LNCAP (cell line): ENCODE data around the gene PRRC2A.

ENCODE experiments used
- TF ChIP-seq, protein P1 (sequence below): fragments of 450-650 bp; IDR thresholded peaks from 2 replicates; pipeline ENCODE4 v1.5.1; 2017; ENCODE audit warnings: mild to moderate bottlenecking

The PRRC2A gene

GRCh38 chr6:31632279-31632946 is 11.9 kb downstream of the PRRC2A start:
- TF ChIP-seq, protein P1, sequence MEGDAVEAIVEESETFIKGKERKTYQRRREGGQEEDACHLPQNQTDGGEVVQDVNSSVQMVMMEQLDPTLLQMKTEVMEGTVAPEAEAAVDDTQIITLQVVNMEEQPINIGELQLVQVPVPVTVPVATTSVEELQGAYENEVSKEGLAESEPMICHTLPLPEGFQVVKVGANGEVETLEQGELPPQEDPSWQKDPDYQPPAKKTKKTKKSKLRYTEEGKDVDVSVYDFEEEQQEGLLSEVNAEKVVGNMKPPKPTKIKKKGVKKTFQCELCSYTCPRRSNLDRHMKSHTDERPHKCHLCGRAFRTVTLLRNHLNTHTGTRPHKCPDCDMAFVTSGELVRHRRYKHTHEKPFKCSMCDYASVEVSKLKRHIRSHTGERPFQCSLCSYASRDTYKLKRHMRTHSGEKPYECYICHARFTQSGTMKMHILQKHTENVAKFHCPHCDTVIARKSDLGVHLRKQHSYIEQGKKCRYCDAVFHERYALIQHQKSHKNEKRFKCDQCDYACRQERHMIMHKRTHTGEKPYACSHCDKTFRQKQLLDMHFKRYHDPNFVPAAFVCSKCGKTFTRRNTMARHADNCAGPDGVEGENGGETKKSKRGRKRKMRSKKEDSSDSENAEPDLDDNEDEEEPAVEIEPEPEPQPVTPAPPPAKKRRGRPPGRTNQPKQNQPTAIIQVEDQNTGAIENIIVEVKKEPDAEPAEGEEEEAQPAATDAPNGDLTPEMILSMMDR: no peak

DNA sequence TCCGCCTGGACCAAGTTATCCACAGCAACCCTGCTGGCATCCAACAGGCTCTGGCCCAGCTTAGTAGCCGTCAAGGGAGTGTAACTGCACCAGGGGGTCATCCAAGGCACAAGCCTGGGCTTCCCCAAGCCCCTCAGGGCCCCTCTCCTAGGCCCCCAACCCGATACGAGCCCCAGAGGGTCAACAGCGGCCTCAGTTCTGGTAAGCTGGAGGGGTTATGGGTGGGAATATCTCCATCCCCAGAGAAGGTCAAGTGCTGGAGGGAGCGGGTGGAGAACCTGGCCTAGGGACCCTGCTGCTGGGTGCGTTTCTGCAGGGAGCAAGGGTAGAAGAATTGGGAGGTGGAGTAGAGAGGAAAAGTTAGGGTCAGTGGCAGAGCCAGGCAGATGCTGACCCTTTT is 12.9 kb downstream of the PRRC2A start:
- TF ChIP-seq, protein P1: no peak

- TF ChIP-seq, protein P1: no peak
Measured at GRCh38 chr6:31634131-31634530, 13.6 kb downstream of the PRRC2A start.

- TF ChIP-seq, protein P1: no peak
Measured at GRCh38 chr6:31634969-31635575, 14.6 kb downstream of the PRRC2A start.

DNA sequence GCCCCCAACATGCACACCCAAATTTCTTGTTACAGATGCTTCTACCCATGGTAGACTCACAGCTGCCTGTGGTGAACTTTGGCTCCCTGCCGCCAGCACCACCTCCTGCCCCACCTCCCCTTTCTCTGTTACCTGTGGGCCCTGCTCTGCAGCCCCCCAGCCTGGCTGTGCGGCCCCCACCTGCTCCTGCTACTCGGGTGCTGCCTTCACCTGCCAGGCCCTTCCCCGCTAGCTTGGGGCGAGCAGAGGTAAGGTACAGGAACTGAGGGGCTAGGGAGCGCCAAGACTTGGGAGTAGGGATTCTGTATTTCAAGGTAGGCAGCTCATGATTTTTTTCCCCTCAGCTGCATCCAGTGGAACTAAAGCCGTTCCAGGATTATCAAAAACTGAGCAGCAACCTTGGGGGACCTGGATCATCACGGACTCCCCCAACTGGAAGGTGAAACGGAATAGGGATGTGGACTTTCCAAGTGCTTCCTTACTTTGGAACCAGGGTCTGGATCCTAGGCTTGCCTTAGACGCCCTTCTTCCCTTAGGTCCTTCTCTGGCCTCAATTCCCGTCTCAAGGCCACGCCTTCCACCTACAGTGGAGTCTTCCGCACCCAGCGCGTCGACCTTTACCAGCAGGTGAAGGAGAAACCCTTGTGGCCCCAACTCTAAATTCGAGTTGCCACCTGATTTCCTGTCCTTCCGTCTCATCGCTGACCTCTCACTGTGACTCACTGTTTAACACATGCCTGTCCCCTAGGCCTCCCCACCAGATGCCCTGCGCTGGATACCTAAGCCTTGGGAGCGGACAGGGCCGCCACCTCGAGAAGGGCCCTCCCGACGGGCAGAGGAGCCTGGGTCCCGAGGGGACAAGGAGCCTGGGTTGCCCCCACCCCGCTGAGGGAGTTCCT is 16.4 kb downstream of the PRRC2A start:
- TF ChIP-seq, protein P1: no peak

DNA sequence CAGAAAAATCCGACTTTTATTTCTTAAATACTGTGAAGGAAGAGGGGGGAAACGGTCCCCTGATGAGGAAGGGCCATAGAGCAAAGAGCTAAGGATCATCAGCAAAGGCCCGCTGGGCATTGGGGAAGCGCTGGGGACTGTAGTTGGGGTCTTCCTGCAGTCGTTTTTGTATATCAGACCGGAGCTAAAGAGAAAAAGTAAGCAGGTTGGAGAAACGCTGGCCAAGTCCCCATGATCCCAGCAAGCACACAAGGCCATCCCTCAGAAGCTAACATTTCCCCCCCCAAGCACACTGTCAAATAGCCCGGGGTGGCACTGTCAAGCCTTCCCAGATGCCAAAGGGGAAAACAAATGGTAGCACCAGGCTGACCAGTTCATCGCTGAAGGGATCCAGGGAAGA is 18.5 kb downstream of the PRRC2A start:
- TF ChIP-seq, protein P1: no peak

DNA sequence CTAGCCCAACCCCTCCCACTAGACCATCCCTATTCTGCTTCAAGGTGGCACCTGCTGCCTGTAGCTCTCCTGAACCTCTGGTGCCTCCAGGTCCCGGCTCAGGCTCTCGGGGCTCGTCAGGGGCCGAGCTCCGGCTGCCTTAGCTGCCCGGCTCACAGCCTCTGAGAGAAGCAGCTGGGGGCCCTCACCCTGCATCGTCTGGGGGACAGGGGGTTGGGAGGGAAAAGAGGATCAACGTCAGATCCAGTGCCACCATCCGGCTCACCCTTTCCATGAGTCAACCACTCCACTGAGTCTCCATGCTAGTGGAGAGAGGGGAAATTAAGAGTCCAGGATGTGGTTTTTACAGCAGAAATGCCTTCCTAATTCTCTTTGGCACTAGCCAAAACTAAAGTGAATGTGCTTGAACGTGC is 18.9 kb downstream of the PRRC2A start:
- TF ChIP-seq, protein P1: no peak
